OCI-LY7 (cell line): Measurements from ENCODE around the gene VPS35L.

Source experiments
- CTCF ChIP-seq: fragments of 200-600 bp; sonication (generic); conservative IDR thresholded peaks from 2 replicates; pipeline ENCODE4 v1.5.1; 2014; ENCODE audit warnings: mild to moderate bottlenecking, antibody characterized with exemption, low read length, moderate library complexity, mixed read lengths
- EZH2phosphoT487 ChIP-seq: fragments of 200-600 bp; sonication (generic); IDR thresholded peaks from 2 replicates; pipeline ENCODE4 v1.6.1; 2018; ENCODE audit warnings: low read depth, borderline replicate concordance, mild to moderate bottlenecking, mixed run types, antibody characterized with exemption, low read length, moderate library complexity, mixed read lengths

- TF ChIP-seq CTCF (no peak), EZH2phosphoT487 (no peak)
Measured at GRCh38 chr16:19573997-19574396, 18.5 kb downstream of the VPS35L start.
